H1 (cell line): ENCODE measurements around the gene KCNB1. TPM values are rescaled to one million over a fixed set of nuclear protein-coding genes. Genes with fewer than 3 reads are reported as not detected.

Experiments
- CTCF ChIA-PET: fragments of 300-600 bp; sonication (Branson Sonifier 250); formaldehyde crosslinking; loops from one replicate; lab custom pipeline; 2021; ENCODE audit not compliant: partially characterized antibody; lab: Charles Lee
- POLR2A ChIA-PET: fragments of 300-600 bp; sonication (Branson Sonifier 250); formaldehyde crosslinking; loops from one replicate; lab custom pipeline; 2021; ENCODE audit warnings: inconsistent platforms; ENCODE audit not compliant: partially characterized antibody; lab: Charles Lee
- DNase-seq, 2 experiments: peaks; one replicate each; pipeline versions ENCODE4 v3.0.0 to v3.0.0-alpha.2; 2010 to 2022; ENCODE audit warnings: low spot score in 2 of 2, low read depth in 1 of 2, mixed read lengths in 1 of 2
- FAIRE-seq: peaks from 2 replicates; lab custom pipeline; 2011; peaks lifted over from hg19 to GRCh38; lab: Jason Lieb, UNC
- H2AFZ ChIP-seq: 2 replicates; pipeline ENCODE4 v1.8.1; 2012; ENCODE audit warnings: low read length, inconsistent platforms
- H2AK5ac ChIP-seq: 2 replicates; pipeline ENCODE4 v1.6.1; 2013; ENCODE audit warnings: low read depth, low read length
- H2BK120ac ChIP-seq: replicated peaks from 2 replicates; pipeline ENCODE3; 2013; ENCODE audit warnings: low read depth, low read length, inconsistent platforms
- H2BK12ac ChIP-seq: 2 replicates; pipeline ENCODE4 v1.6.1; 2013; ENCODE audit warnings: low read depth, low read length
- H2BK15ac ChIP-seq: 2 replicates; pipeline ENCODE4 v1.6.1; 2013; ENCODE audit warnings: low read length
- H2BK20ac ChIP-seq: 2 replicates; pipeline ENCODE4 v1.6.1; 2013; ENCODE audit warnings: low read length
- H2BK5ac ChIP-seq: 2 replicates; pipeline ENCODE4 v1.6.1; 2013; ENCODE audit warnings: low read depth, low read length
- H3K14ac ChIP-seq: 2 replicates; pipeline ENCODE4 v1.6.1; 2013; ENCODE audit warnings: inconsistent platforms; ENCODE audit not compliant: insufficient read length
- H3K18ac ChIP-seq: 2 replicates; pipeline ENCODE4 v1.6.1; 2013; ENCODE audit warnings: low read length; ENCODE audit errors: extremely low read depth
- H3K23ac ChIP-seq: 2 replicates; pipeline ENCODE4 v1.6.1; 2013; ENCODE audit warnings: inconsistent platforms; ENCODE audit not compliant: insufficient read length
- H3K23me2 ChIP-seq: 2 replicates; pipeline ENCODE4 v1.6.1; 2013; ENCODE audit warnings: low read depth, low read length
- H3K27ac ChIP-seq: 2 replicates; pipeline ENCODE4 v1.6.1; 2011; ENCODE audit warnings: low read depth, low read length, inconsistent platforms
- H3K27me3 ChIP-seq, 4 experiments: replicated peaks in 1 of 4; 1 replicate in 1 of 4; 2 replicates in 3 of 4; pipeline versions ENCODE4 v1.6.1 to v1.8.1; 2011 to 2013; ENCODE audit warnings: low read length in 3 of 4, mild to moderate bottlenecking in 3 of 4, inconsistent platforms in 2 of 4, mixed read lengths in 2 of 4, moderate library complexity in 1 of 4; ENCODE audit not compliant: control insufficient read depth in 3 of 4, insufficient read depth in 3 of 4; ENCODE audit errors: extremely low read depth in 1 of 4
- H3K36me3 ChIP-seq, 4 experiments: 2 replicates each; pipeline versions ENCODE4 v1.6.1 to v1.8.1; 2011 to 2013; ENCODE audit warnings: mild to moderate bottlenecking in 4 of 4, low read length in 3 of 4, moderate library complexity in 2 of 4, control low read depth in 1 of 4, inconsistent platforms in 1 of 4; ENCODE audit not compliant: insufficient read depth in 4 of 4, control insufficient read depth in 2 of 4
- H3K4ac ChIP-seq: replicated peaks from 2 replicates; pipeline ENCODE3; 2013; ENCODE audit warnings: low read length, low read depth, mixed read lengths, inconsistent platforms; ENCODE audit not compliant: insufficient read length
- H3K4me1 ChIP-seq, 4 experiments: replicated peaks in 1 of 4; 1 replicate in 1 of 4; 2 replicates in 3 of 4; pipeline versions ENCODE4 v1.6.1 to v1.8.1; 2011 to 2013; ENCODE audit warnings: low read length in 3 of 4, inconsistent platforms in 2 of 4, mixed read lengths in 1 of 4; ENCODE audit not compliant: insufficient read depth in 4 of 4, control insufficient read depth in 3 of 4
- H3K4me2 ChIP-seq, 2 experiments: 2 replicates each; pipeline versions ENCODE4 v1.6.1 to v1.8.1; 2011 to 2013; ENCODE audit warnings: low read depth in 2 of 2, low read length in 2 of 2, control low read depth in 1 of 2, inconsistent platforms in 1 of 2, mild to moderate bottlenecking in 1 of 2; ENCODE audit not compliant: insufficient read depth in 1 of 2
- H3K4me3 ChIP-seq, 4 experiments: fragments of 200-600, 300-600 bp in 1 of 4; sonication (generic), shearing (Covaris generic), sonication (Bioruptor Twin) in 1 of 4; 2 replicates each; pipeline versions ENCODE4 v1.5.1 to v1.8.1; 2011 to 2016; ENCODE audit warnings: low read length in 4 of 4, low read depth in 3 of 4, control low read depth in 2 of 4, inconsistent platforms in 2 of 4, mild to moderate bottlenecking in 2 of 4, mixed read lengths in 1 of 4, moderate library complexity in 1 of 4; ENCODE audit not compliant: insufficient read depth in 2 of 4; ENCODE audit errors: extremely low read depth in 1 of 4
- H3K56ac ChIP-seq: replicated peaks from 2 replicates; pipeline ENCODE3; 2013; ENCODE audit warnings: low read depth, mild to moderate bottlenecking, mixed read lengths, low read length, inconsistent platforms; ENCODE audit not compliant: insufficient read length
- H3K79me1 ChIP-seq: 2 replicates; pipeline ENCODE4 v1.6.1; 2013; ENCODE audit warnings: low read depth, low read length, control low read depth
- H3K79me2 ChIP-seq, 2 experiments: 2 replicates each; pipeline versions ENCODE4 v1.6.1 to v1.8.1; 2012 to 2013; ENCODE audit warnings: low read length in 2 of 2, mild to moderate bottlenecking in 2 of 2, inconsistent platforms in 1 of 2; ENCODE audit not compliant: insufficient read depth in 2 of 2, control insufficient read depth in 1 of 2
- H3K9ac ChIP-seq, 4 experiments: replicated peaks in 1 of 4; 1 replicate in 1 of 4; 2 replicates in 3 of 4; pipeline versions ENCODE4 v1.6.1 to v1.8.1; 2011 to 2013; ENCODE audit warnings: low read depth in 3 of 4, low read length in 3 of 4, control low read depth in 2 of 4, mild to moderate bottlenecking in 2 of 4, moderate library complexity in 2 of 4, inconsistent platforms in 1 of 4; ENCODE audit errors: extremely low read depth in 1 of 4
- H3K9me3 ChIP-seq, 2 experiments: 2 replicates each; pipeline versions ENCODE4 v1.6.1 to v1.8.1; 2012 to 2013; ENCODE audit warnings: mild to moderate bottlenecking in 2 of 2, moderate library complexity in 2 of 2, control low read depth in 1 of 2, inconsistent platforms in 1 of 2, low read depth in 1 of 2, low read length in 1 of 2, mixed read lengths in 1 of 2; ENCODE audit not compliant: insufficient read depth in 2 of 2
- H4K20me1 ChIP-seq, 2 experiments: replicated peaks in 1 of 2; 2 replicates each; pipeline versions ENCODE3 to v1.8.1; 2011 to 2013; ENCODE audit warnings: inconsistent platforms in 2 of 2, low read length in 2 of 2, mild to moderate bottlenecking in 1 of 2; ENCODE audit not compliant: insufficient read depth in 2 of 2, control insufficient read depth in 1 of 2
- H4K5ac ChIP-seq: 2 replicates; pipeline ENCODE4 v1.6.1; 2013; ENCODE audit warnings: low read length, low read depth, mixed read lengths, inconsistent platforms; ENCODE audit not compliant: insufficient read length
- H4K8ac ChIP-seq: 2 replicates; pipeline ENCODE4 v1.8.0; 2013; ENCODE audit warnings: mild to moderate bottlenecking, moderate library complexity, low read length, inconsistent platforms; ENCODE audit not compliant: insufficient read depth; ENCODE audit errors: extremely low read depth
- H4K91ac ChIP-seq: replicated peaks from 2 replicates; pipeline ENCODE3; 2013; ENCODE audit warnings: low read length, mixed read lengths, inconsistent platforms; ENCODE audit not compliant: insufficient read length
- BACH1 ChIP-seq: IDR thresholded peaks from 2 replicates; pipeline ENCODE4 v1.6.1; 2012; ENCODE audit warnings: low read length, improper control_type of control experiment
- CBX8 ChIP-seq: fragments of 300-800, 300-1000 bp; sonication (generic); IDR thresholded peaks from 2 replicates; pipeline ENCODE4 v1.7.1; 2016; ENCODE audit warnings: low read depth, low read length, borderline replicate concordance
- EGR1 ChIP-seq: IDR thresholded peaks from 2 replicates; pipeline ENCODE4 v1.6.1; 2011; ENCODE audit warnings: low read depth, low read length, borderline replicate concordance
- JUND ChIP-seq: IDR thresholded peaks from 2 replicates; pipeline ENCODE4 v1.6.1; 2011; ENCODE audit warnings: mild to moderate bottlenecking, improper control_type of control experiment, low read length
- NRF1 ChIP-seq: IDR thresholded peaks from 2 replicates; pipeline ENCODE4 v1.6.1; 2011; ENCODE audit warnings: mild to moderate bottlenecking, low read depth, low read length, improper control_type of control experiment
- RBBP5 ChIP-seq: IDR thresholded peaks from 2 replicates; pipeline ENCODE4 v1.7.1; 2012; ENCODE audit warnings: low read depth, mild to moderate bottlenecking, inconsistent platforms, low read length, moderate library complexity, borderline replicate concordance
- RXRA ChIP-seq: IDR thresholded peaks from 2 replicates; pipeline ENCODE4 v1.6.1; 2011; ENCODE audit warnings: low read depth, mild to moderate bottlenecking, low read length, moderate library complexity; ENCODE audit not compliant: insufficient read depth
- SAP30 ChIP-seq: fragments of 300-600 bp; sonication (generic); IDR thresholded peaks from 2 replicates; pipeline ENCODE4 v1.7.1; 2012; ENCODE audit warnings: low read length, moderate library complexity, mild to moderate bottlenecking, inconsistent platforms; ENCODE audit not compliant: insufficient read depth, insufficient replicate concordance
- ZNF274 ChIP-seq: IDR thresholded peaks from 2 replicates; pipeline ENCODE4 v1.7.0; 2012; ENCODE audit warnings: low read length, borderline replicate concordance; ENCODE audit errors: extremely low read depth
- WGBS, 2 experiments: shearing (Covaris generic) in 1 of 2; methylation state at CpG; one replicate each; pipeline versions ENCODE4 v1.1.6 to v1.1.7; 2013 to 2015; ENCODE audit warnings: low lambda C conversion rate in 2 of 2, mixed read lengths in 2 of 2, inconsistent platforms in 1 of 2, low coverage in 1 of 2, missing lambda C conversion rate in 1 of 2; ENCODE audit not compliant: insufficient replicate concordance in 2 of 2, insufficient coverage in 1 of 2, insufficient read length in 1 of 2; ENCODE audit errors: extremely low coverage in 1 of 2, missing lambda C conversion rate in 1 of 2; 5-methylcytosine and 5-hydroxymethylcytosine counted together
- polyA plus RNA-seq, 7 experiments: library from polyadenylated mRNA; depleted of rRNA in 3 of 7; stranded (reverse) in 5 of 7; unstranded in 2 of 7; fragments of >200 nt in 5 of 7; fragments of 200-250 nt in 2 of 7; gene quantifications; 1 replicate in 5 of 7; 2 replicates in 1 of 7; 4 replicates in 1 of 7; pipeline versions ENCODE4 v1.2.1 to v1.2.3, GENCODE V29; 2011 to 2013; ENCODE audit warnings: missing spikeins in 2 of 7, mixed read lengths in 2 of 7
- total RNA-seq: library from RNA; stranded (reverse); fragmentation: NEBNext Ultra II Directional; extraction: Animal tissue kit (Norgen Biotek cat#: 25700); gene quantifications from 2 replicates; pipeline ENCODE4 v1.2.1, GENCODE V29; 2021
- TF ChIP-seq, protein P1 (sequence below): IDR thresholded peaks from 2 replicates; pipeline ENCODE4 v1.6.1; 2011; ENCODE audit warnings: low read depth, mild to moderate bottlenecking, low read length; ENCODE audit not compliant: insufficient read depth

The KCNB1 gene
- total and polyA plus RNA-seq, 2 of the 8 experiments (the other 6 are each of a cell fraction or from before 2014, with no cell fraction given) = 0.58 to 0.67 TPM

DNA sequence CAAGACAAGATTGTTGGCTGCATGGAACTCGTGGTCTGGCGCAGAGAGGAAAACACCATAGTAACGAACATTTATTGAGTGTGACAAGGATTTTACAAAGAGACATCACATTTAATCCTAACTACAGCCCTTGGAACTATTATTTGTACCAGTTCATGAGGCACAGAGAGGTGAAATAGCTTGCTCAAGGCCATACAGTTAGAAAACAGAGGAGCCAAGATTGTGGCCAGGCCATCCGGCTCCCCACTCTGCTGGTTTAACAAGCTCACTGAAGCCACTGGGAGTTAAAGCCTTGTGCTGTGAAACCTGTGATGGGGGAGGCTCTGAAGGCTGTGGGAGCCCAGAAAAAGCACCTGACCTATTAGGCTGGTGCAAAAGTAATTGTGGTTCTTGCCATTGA lies 129.7 kb downstream of the KCNB1 start:
- no peaks in the 10 kb centered on the region for H4K20me1 ChIP-seq
- no peaks in the 10 kb centered on the region for H3K9me3 ChIP-seq
- H3K4me2 ChIP-seq = no peak overlapping the region
- H3K27me3 ChIP-seq = no peaks in the 10 kb centered on the region; a peak in 1 of 7 replicates
- H2BK15ac ChIP-seq = no peak overlapping the region
- H4K5ac ChIP-seq = no peak overlapping the region
- no peak overlapping the region for H2BK12ac ChIP-seq
- no peak overlapping the region for H3K27ac ChIP-seq
- H3K4me1 ChIP-seq = no peaks in the 10 kb centered on the region
- no peak overlapping the region for H2BK5ac ChIP-seq
- H3K56ac ChIP-seq = no peak overlapping the region
- no peak overlapping the region for H3K23ac ChIP-seq
- no peak overlapping the region for H2BK120ac ChIP-seq
- no peak overlapping the region for H3K4ac ChIP-seq
- no peak overlapping the region for H3K18ac ChIP-seq
- H2BK20ac ChIP-seq = no peak overlapping the region
- no peak overlapping the region for H3K4me3 ChIP-seq
- CTCF ChIA-PET = interaction anchor here (0.8 to 8.2 kb wide), 10 partner anchors 11 to 189 kb away, joined by 3 to 47 read pairs (median 3); no protein-coding TSS in a partner anchor
- no peaks in the 10 kb centered on the region for H3K79me1 ChIP-seq
- POLR2A ChIA-PET = no interaction called here
- H4K91ac ChIP-seq = no peak overlapping the region
- no peak for TF ChIP-seq SAP30
- TF ChIP-seq, protein P1, sequence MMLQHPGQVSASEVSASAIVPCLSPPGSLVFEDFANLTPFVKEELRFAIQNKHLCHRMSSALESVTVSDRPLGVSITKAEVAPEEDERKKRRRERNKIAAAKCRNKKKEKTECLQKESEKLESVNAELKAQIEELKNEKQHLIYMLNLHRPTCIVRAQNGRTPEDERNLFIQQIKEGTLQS = no peak
- no peak for TF ChIP-seq CBX8
- TF ChIP-seq RBBP5 = no peak
- no peak for TF ChIP-seq JUND
- TF ChIP-seq RXRA = no peak
- no peak for TF ChIP-seq EGR1
- TF ChIP-seq ZNF274 = no peak
- TF ChIP-seq BACH1 = no peak
- no peak for TF ChIP-seq NRF1
- no peak overlapping the region for H4K8ac ChIP-seq
- no peak overlapping the region for H2AK5ac ChIP-seq
- no peaks in the 10 kb centered on the region for H3K36me3 ChIP-seq
- no peak overlapping the region for H2AFZ ChIP-seq
- H3K23me2 ChIP-seq = no peaks in the 10 kb centered on the region; the same call in 1 of the 2 replicates
- DNase-seq (no peak), FAIRE-seq (no peak)
- no peak overlapping the region for H3K9ac ChIP-seq
- H3K79me2 ChIP-seq = no peaks in the 10 kb centered on the region
- H3K14ac ChIP-seq = no peak overlapping the region
- WGBS, 2 experiments = 94% methylated on average over 4 of the region's 4 CpGs; no CpG with 5 or more reads in 1 of the 2 experiments
